Cardiac septum (tissue), 1 donor: ENCODE measurements around the gene MAPK4. TPM values are rescaled to one million over a fixed set of nuclear protein-coding genes. Genes with fewer than 3 reads are reported as not detected.
A peak's percentile ranks its signal among the peaks of the same experiment; 100 is the strongest.

ENCODE experiments used
- DNase-seq: peaks from one replicate; pipeline ENCODE4 v3.0.0-alpha.2; 2020; ENCODE audit warnings: low spot score
- intact Hi-C: fragments of 100-400 bp; cut with DNase I; formaldehyde crosslinking; loops from one replicate; pipeline ENCODE4 v1.14.0; 2022
- total RNA-seq: library from RNA; stranded (reverse); fragmentation: NEBNext Ultra II Directional; extraction: Animal tissue kit (Norgen Biotek cat#: 25700); gene quantifications from one replicate; pipeline ENCODE4 v1.2.1, GENCODE V29; 2021
- donor health status: DM: no; HTN: no; CAD: no.

MAPK4 gene
- total RNA-seq, 1 donor from 2014 or later: 38.2 TPM

GRCh38 chr18:50642439-50642838 lies 82.6 kb downstream of the MAPK4 start:
- peak; percentile 29 for DNase-seq
- intact Hi-C loops: no loop called here

GRCh38 chr18:50644146-50644545 lies 84.3 kb downstream of the MAPK4 start:
- DNase-seq: peak; percentile 39
- intact Hi-C loops: no loop called here

GRCh38 chr18:50644807-50645206 lies 84.9 kb downstream of the MAPK4 start:
- intact Hi-C loops: no loop called here
- DNase-seq: peak; percentile 65

GRCh38 chr18:50647237-50647636 lies 87.3 kb downstream of the MAPK4 start:
- DNase-seq: no peak
- intact Hi-C loops: no loop called here

- intact Hi-C loops: no loop called here
- DNase-seq: no peak
Measured at GRCh38 chr18:50647792-50648191, 87.9 kb downstream of the MAPK4 start.

- intact Hi-C loops: loop anchor here (5.0 kb wide), 1 partner anchor 68 kb away; no protein-coding TSS in a partner anchor
- peak; percentile 82 for DNase-seq
Measured at GRCh38 chr18:50649821-50650220, 89.9 kb downstream of the MAPK4 start.

DNA sequence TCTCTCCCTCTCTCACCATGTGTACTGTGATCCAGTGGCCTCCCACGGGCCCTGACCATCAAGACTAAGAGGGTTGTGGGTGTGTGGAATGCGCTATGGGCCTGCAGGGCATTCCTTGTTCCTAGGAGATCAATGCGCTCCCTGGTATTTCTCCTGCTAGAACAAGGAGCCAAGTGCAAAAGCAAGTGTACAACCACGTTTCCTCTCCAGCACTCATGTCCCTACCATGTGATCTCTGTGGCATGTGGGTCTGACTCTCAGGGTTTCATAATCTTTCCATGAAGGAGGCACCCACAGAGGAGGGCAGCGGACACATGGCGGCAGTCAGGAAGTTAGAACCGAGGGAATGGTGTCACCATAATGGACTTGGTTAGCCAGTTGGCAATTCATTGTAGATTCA lies 91.4 kb downstream of the MAPK4 start:
- intact Hi-C loops: loop anchor here (5.0 kb wide), 1 partner anchor 69 kb away; no protein-coding TSS in a partner anchor
- no peak for DNase-seq

GRCh38 chr18:50653402-50654093 lies 93.7 kb downstream of the MAPK4 start:
- peak; percentile 78 for DNase-seq
- intact Hi-C loops: loop anchor here (5.0 kb wide), 1 partner anchor 71 kb away; no protein-coding TSS in a partner anchor

GRCh38 chr18:50654211-50654610 lies 94.3 kb downstream of the MAPK4 start:
- intact Hi-C loops: loop anchor here (5.0 kb wide), 1 partner anchor 72 kb away; no protein-coding TSS in a partner anchor
- DNase-seq: peak; percentile 43

DNA sequence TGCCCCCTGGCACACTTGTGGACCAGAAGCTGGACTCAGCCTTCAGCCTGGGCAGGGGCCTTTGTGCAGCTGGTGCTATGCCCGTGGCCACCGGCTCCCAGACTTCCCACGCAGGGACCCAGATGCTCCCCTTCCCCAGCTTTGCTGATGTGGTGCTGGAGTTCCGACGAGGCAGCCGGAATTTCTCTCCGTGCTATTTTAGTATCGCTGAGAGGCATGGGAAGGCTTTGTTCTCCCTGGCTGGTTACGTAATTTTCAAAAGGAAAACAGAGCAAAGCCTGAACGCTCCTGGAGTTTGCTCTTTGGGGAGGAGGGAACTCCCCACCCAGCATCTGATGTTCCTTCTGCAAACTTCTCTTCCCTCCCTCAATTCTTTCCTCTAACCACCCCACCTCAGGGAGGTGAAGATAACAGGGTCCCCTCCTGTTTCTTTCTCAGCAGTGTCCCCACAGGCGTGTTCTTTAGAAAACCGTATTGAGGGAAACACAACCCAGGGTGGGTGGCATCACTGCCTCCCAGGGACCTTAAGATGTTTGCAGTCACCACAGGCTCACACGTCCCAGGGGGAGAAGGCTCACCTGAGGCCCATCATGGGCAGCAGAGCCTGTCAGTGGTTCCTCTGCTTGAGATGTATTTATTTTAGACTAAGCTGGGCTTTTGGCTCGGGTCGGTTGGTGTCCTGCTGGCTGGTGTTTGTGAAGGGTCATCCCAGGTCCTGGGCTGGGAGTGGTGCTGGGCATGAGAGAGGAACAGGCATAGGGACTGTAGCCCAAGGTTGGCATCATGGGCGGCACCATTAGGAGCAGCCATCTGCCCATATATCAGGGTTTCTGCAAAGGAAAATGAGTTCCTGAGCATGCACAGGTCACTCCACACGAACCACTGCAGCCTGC lies 95.0 kb downstream of the MAPK4 start:
- DNase-seq: peak; percentile 50
- intact Hi-C loops: loop anchor here (5.0 kb wide), 2 partner anchors 73 to 93 kb away; partner anchors contain the start of gene MAPK4

DNA sequence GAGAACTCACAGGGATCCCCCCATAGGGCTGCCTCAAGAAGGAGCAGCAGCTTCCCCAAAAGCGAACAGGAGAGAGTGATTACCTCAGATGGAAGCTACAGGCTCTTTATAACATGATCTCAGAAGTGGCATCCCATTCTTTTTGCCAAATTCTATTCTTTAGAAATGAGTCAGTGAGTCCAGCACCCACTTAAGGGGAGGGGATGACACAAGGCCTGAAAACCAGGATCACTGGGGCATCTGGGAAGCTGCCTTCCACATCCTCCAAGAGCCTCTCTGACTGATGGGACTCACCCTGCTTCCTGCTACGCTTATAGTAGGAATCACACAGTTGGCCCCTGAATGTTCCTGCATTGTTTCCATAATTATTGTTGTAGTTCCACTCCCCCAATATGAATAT lies 96.5 kb downstream of the MAPK4 start:
- DNase-seq: no peak
- intact Hi-C loops: loop anchor here (5.0 kb wide), 1 partner anchor 94 kb away; the partner anchor contains the start of gene MAPK4

DNA sequence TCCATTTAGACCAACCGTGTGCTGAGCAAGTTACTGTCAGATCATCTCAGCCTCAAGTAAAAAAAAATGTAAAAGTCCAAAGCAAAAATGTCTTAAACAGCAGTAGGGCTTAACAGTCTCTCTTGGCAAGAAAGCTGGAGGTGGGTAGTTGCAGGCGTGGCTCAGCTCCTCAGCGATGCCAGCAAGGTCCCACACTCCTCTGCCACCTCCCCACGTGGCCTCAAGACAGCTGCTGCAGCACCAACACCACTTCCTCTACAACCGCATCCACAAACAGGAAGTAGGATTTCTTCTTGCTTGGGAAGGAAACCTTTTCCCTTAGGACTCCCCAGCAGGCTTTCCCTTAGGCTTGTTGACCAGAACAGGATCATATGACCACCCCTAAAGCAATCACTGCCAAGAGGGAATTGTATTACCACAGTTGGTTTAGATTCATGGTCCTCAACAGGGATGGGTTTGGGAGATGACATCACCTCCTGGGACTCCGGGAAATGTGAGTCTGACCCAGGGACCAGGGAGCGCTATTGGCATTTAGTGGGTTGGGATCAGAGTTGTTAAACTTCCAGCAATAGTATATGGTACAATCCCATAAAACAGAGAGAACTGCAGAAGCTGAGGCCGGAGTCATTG lies 97.1 kb downstream of the MAPK4 start:
- DNase-seq: peak; percentile 56
- intact Hi-C loops: loop anchor here (5.0 kb wide), 1 partner anchor 95 kb away; the partner anchor contains the start of gene MAPK4

DNA sequence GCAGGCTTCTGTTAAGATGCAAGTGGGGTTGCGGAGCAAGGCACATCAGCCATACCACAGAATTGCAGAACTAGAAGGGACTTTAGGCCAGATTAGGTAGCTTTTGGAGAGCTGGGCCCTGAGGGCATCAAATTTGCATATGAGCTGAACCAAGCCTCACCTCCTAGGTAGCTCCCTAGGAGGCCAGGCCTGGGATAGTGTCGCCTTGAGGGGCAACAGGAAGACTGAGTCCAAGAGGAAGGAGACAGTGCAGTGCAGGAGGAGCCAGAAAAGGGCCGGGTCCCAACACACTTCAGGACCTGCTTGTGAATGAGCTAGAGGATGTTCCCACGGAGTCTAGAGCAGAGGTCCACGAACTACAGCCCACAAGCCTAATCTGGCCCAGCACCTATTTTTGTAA lies 98.7 kb downstream of the MAPK4 start:
- intact Hi-C loops: loop anchor here (5.0 kb wide), 1 partner anchor 96 kb away; the partner anchor contains the start of gene MAPK4
- DNase-seq: peak; percentile 64

DNA sequence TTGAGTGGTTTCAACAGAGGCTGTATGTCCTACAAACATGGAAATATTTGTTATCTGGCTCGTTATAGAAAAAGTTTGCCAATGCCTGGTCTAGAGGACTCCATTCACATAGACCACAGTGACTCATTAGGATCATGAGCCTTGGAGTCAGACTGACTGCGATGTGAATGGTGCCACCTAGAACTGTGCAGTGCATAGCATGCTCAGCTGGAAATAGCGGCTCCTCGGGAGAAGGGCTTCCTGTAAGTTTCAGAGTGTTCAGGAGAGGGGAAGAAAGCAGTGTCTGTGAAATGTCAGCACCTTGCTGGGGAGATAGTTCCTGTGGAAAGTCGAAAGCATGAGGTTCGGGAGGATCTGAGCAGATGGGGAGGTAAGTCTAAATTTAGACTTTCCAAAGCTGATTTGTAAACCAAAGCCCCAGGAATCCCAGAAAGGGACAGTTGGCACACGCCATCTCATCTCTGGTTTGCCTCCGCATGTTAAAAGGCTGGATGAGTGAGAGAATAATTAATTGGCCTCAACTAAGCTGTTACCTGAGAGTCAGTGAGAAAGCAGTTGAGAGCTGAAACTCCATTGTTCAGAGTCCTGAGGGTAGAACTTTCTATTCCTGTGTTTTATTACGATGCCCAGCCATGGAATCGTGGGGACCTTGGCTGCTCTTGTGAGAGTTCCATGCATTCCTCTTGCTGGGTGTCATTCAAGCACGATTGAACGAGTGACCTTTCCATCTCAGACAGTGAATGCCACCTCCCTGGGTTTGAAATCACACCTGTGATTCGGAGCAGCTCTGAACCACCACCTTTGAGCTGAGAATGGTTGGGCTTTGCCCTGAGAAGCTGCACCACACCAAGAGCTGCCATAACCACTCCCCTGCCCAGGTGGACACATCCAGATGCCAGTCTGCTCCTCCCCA lies 99.5 kb downstream of the MAPK4 start:
- peak; percentile 75 for DNase-seq
- intact Hi-C loops: loop anchor here (5.0 kb wide), 3 partner anchors 97 to 152 kb away; partner anchors contain the start of gene MAPK4

- DNase-seq: peak; percentile 51
- intact Hi-C loops: loop anchor here (5.0 kb wide), 2 partner anchors 121 to 154 kb away; no protein-coding TSS in a partner anchor
Measured at GRCh38 chr18:50661013-50661412, 101.1 kb downstream of the MAPK4 start.

- intact Hi-C loops: loop anchor here (5.0 kb wide), 2 partner anchors 120 to 155 kb away; no protein-coding TSS in a partner anchor
- no peak for DNase-seq
Measured at GRCh38 chr18:50662177-50662576, 102.3 kb downstream of the MAPK4 start.

GRCh38 chr18:50662775-50663383 lies 103.0 kb downstream of the MAPK4 start:
- intact Hi-C loops: loop anchor here (5.0 kb wide), 2 partner anchors 119 to 156 kb away; no protein-coding TSS in a partner anchor

More at GRCh38 chr18:50662775-50663383, 103.0 kb downstream of the MAPK4 start:
- DNase-seq: peak; percentile 62
